Posterior vena cava (tissue), 2 donors: Measurements from ENCODE around the gene TMEM245. TPM values are rescaled to one million over a fixed set of nuclear protein-coding genes. Genes with fewer than 3 reads are reported as not detected.
"Not testable (repeated sequence)": the region's sequence is repeated elsewhere in the genome, so short reads cannot be mapped to it uniquely, and the experiment has no call there.

Source experiments
- DNase-seq: peaks from one replicate; pipeline ENCODE4 v3.0.0-alpha.2; 2020; ENCODE audit warnings: low spot score
- intact Hi-C, 2 donors: fragments of 100-400 bp; cut with DNase I; formaldehyde crosslinking; loops; one replicate each; pipeline versions ENCODE4 v1.14.1 to v1.14.2; 2022 to 2023
- total RNA-seq, 2 donors: library from RNA; stranded (reverse); fragmentation: NEBNext Ultra II Directional; extraction: Animal tissue kit (Norgen Biotek cat#: 25700); gene quantifications; one replicate each; pipeline ENCODE4 v1.2.1, GENCODE V29; 2021
- donor health status: DM: yes; HTN: yes; CAD: no.
- donor health status: DM: yes; HTN: yes; CAD: no.

TMEM245 gene
- total RNA-seq, 2 donors from 2014 or later = 44.9 to 52.3 TPM

DNA sequence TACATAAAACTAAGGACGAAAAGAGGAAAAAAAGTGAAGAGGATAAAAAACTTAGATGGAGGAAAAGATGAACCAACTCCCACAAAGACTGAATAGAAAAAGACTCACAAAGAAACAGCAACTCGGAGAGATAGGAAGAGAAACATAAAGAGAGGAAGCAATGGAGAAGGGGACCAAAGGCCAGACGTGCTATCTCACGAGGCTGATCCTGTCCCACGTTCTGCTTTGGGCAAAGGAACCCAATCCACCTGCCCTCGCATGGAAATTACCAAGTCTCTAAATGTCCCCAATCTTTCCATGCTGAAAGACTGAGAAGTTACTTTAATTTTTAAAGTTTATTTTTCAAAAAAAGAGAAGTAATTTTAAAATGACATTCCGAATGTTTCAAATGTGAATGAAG lies 36.6 kb downstream of the TMEM245 start:
- no peak for DNase-seq
- intact Hi-C loops = loop anchor here in 1 of 2 donors (2.0 kb wide), 1 partner anchor 78 kb away; no protein-coding TSS in a partner anchor

DNA sequence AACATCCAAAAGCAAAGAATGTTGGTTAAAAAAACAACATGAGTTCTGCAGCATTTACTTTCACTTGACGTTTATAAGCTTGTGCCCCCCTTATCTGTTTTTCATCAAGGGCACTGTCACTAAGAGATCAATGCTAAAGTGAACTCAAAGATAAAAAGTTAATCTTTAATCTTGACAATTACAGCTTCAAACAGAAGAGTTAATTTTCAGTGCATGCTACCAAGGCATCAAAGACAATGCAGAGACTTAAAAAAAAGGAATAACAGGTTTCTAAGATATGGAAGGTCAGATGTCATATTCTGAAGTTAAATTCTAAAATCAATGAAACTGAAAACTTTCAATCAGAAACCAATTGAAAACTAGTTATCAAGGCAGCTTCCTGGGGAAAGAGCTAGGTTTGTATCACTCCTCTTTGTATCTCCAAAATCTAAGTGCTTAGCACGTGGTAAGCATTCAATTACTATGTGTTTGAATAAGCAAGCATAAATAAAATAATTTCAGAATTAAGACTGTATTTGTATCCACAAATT lies 37.6 kb downstream of the TMEM245 start:
- no peak for DNase-seq
- intact Hi-C loops = loop anchor here in 1 of 2 donors (2.0 kb wide), 1 partner anchor 79 kb away; no protein-coding TSS in a partner anchor

DNA sequence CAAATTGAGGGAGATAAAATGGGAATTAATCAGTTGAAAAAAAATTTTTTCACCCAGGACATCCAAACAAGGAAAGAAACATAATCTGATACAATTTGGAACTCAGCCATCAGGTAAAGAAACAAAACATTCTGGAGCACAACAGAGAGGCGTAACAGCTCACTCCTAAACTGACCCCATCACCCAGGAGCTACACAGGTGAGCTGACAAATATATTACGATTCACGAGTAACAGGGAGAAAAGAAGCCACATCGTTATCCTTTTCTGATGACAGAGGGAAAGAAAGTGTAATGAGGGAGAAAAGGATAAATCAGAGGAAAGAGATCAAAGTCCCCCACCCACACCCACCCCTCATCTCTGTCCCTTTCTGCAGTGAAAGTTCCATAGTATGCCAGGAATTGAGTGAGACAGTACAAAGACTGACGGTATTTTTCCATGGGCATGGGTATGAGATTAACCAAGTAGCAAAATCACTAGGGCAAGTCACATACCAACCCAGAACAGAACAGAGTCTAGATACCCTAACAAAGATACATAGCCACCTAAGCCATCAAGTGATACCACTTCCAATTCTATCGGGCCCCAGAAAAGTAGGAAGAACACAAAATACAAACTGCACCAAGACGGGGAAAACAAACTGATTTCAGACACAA lies 45.4 kb downstream of the TMEM245 start:
- DNase-seq = no peak
- intact Hi-C loops = loop anchor here in 1 of 2 donors (10.0 kb wide), 1 partner anchor 1760 kb away; no protein-coding TSS in a partner anchor

DNA sequence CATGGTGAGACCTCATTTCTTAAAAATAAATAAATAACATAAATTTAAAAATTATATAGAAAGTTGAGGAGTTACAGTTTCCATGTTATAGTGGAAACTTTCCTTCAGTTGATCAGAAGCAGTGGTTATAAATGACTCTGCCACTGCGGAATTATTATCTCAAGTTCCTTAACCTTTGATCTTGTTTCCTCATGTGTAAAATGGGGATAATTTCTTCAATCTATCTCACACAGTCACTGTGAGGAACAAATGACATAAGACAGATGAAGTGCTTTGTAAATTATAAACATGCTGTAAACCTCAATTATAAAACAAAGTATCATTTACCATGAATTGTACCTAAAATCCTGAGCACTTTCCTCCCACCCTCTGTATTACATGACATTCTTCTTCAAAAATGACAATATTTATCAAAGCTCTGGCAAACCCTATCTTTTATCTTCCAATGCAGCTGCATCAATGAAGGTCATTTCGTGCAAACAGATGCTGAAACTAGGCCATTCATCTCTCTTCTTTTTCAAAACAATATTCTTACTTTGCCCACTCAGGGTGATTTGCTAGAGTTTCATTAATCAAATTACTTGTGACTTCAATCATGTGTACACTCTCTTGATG lies 46.8 kb downstream of the TMEM245 start:
- intact Hi-C loops = loop anchor here in 1 of 2 donors (10.0 kb wide), 1 partner anchor 1758 kb away; no protein-coding TSS in a partner anchor
- no peak for DNase-seq

DNA sequence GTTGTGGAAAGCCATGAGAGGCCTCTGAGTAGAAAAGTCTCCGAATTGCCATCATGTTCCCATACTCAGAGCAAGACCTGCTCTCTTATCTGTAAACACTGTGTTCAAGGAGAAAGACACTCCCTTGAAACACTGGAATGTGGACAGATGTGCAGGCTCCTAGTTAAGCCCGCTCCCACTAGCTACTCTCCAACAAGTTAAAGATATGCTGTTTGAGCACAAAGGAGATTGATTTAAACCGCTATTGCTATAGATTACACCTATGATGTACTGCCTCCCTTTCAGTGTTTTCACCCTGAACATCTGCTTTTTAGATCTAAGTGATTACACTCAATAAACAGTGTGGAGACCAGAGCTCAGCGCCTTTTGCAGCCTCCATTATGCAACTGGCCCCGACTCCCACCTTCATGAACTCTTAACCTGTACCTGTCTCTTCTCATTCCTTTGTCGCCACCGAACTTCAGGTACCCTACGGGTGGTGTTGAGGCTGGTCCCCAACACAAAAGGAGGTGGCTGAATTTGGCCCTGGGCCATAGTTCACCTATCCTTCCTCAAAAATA lies 47.5 kb downstream of the TMEM245 start:
- no peak for DNase-seq
- intact Hi-C loops = loop anchor here in 1 of 2 donors (10.0 kb wide), 1 partner anchor 1757 kb away; no protein-coding TSS in a partner anchor

DNA sequence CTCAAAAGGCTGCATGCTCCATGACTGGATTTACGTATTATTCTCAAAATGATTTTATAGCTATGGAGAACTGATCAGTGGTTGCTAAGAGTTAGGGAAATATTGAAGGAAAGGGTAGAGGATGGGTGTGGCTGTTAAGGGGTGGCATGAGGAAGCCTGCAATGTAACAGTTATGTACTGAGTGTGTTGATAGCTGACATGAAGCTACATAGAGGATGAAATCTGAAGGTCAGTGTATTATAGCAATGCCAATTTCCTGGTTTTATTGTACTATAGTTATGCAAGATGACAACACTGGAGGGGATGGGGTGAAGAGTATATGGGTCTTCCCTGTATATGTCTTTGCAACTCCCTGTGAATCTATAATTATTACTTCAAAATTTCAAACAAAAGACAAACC lies 51.0 kb downstream of the TMEM245 start:
- intact Hi-C loops = no loop called here
- DNase-seq = no peak

DNA sequence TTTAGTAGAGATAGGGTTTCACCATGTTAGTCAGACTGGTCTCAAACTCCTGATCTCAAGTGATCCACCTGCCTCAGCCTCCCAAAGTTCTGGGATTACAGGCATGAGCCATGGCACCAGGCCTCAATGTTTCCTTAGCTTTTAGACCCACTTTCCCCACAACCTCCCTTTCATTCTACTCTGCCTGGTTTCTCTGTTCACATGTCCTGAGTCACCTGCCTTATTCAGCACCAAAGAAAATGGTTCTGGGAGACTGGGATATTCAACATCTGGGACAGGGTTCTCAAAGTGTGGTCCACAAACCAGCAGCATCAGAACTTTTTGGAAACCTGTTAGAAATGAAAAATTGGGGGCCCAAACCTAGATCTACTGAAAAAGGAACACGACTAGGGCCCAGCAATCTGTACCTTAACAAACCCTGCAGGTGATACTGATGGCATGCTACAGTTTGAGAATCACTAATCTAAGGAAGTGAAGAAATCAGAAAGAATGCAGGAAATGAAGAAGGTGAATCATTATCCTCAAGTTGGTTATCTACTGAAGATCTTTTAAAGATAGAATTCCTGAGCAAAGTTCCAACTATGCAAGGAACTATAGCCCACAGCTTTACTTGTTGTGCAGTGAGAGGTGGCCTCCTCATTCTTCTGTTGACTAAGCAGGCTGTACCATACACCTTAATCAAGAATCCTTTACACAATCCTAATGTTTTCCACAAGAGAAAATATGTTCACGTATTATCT lies 54.6 kb downstream of the TMEM245 start:
- intact Hi-C loops = no loop called here
- no peak for DNase-seq

DNA sequence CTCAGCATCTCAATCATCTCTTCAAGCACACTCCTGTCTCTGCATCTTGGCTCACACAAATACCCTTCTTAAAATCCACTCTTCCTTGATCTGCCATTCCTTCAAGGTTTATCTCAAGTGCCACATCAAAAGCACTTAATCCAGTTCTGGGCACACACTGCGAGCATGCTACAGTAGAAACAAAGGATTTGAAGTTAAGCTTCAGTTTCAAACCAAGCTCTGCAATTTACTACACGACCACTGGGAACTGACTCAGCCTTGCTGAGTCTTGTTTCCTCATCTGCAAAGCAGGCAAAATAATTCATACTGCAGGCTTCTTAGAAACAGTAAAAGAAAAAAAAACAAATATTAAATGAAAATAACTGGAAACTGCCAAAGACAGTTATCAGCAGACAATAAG lies 56.0 kb downstream of the TMEM245 start:
- intact Hi-C loops = no loop called here

DNA sequence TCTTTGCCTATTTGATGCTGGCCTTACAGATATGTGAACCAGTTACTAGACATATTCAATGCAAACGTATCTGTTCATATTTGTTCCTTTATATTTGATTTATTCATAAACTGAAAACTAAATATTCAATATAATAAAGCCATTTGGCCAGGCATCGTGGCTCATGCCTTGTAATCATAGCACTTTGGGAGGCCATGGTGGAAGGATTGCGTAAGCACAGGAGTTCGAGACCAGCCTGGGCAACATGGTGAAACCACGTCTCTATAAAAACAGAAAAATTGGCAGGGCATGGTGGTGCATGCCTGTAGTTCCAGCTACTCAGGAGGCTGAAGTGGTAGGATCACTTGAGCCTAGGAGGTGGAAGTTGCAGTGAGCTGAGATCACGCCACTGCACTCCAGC lies 57.2 kb downstream of the TMEM245 start:
- intact Hi-C loops = no loop called here
- DNase-seq = no peak

More for the DNA sequence above, 56.0 kb downstream of the TMEM245 start:
- DNase-seq = no peak

DNA sequence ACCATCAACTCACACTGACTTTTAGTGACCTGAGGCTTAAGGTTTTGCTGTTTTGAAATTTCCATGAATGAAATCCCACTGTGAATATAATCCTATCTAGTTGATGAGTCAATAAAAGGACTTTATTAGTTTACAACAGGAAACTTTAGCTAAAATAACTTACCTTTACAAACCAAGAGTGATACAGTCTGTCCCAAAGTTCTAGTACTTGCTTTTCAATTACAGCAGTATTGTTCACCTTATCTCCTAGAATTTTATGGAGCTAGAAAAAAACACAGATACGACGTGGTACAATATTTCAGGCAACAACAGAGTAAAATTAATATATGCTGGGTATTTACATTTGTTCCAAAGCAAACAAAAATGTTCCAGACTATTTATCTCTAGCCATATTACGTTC lies 59.6 kb downstream of the TMEM245 start:
- DNase-seq = no peak
- intact Hi-C loops = no loop called here

DNA sequence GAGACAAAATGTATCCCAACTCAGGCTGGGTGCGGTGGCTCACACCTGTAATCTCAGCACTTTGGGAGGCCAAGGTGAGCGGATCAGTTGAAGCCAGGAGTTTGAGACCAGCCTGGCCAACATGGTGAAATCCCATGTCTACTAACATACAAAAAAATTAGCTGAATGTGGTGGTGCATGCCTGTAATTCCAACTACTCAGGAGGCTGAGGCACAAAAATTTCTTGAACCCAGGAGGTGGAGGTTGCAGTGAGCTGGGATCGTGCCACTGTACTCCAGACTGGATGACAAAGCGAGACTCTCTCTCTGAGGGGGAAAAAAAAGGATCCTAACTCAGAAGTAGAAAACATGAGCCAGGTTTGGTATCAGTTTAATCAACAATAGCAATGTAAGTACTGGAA lies 66.6 kb downstream of the TMEM245 start:
- not testable (repeated sequence) for DNase-seq

DNA sequence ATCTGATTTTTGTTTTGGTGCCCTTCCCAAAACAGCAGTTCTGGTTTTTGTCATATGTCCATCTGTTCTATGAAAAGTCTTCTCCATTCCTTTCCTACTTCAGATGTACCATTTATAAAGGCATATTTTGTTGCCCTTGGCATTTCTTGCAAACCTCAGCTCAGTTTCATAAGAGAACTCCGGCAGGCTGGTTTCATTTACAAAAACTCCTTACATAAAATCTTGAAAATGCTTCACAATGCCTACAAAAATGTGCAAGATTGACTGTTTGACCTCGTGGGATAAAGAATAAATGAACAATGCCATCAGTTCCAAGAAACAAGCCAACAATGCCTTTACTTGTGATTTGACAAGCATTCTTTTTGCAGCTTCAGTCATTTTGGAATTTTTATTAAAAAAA lies 67.3 kb downstream of the TMEM245 start:
- no peak for DNase-seq
- intact Hi-C loops = no loop called here

More for the DNA sequence above, 66.6 kb downstream of the TMEM245 start:
- intact Hi-C loops = not testable (repeated sequence)

DNA sequence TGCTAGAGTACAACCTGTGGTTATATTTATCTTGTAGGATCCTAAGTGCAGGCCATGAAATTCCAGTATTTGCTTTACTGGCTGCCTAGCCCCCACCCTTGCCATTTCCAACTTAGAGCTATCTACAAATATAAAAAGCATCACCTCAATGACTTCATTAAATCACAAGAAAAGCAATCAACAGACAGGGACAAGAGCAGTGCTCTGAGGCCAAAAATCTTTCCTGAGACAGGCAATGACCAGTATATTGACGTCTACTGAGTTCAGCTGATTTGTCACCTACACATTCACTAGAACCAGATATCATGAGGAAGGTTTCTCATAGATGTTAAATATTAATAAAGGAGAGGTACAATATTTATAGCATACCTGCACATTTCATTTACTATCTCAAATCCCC lies 68.0 kb downstream of the TMEM245 start:
- no peak for DNase-seq
- intact Hi-C loops = no loop called here

DNA sequence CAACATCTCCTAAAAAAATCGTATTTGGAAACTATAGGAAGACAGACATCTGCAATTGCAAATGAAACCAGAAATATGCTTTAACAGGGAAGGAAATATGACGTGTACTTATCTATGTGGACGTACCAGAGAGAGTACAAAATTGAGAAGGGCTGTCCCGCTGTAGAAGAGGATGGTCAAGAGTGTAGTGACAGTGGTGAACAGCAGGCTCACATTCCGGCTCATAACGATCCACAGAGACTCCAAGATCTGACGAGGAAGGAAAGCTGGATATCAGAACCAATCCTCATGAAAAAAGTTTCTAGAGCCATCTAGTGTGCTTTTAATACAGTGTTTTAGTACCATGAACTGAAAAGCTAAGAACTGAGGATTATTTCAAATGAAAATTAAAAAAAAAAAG lies 69.3 kb downstream of the TMEM245 start:
- intact Hi-C loops = no loop called here
- DNase-seq = no peak

DNA sequence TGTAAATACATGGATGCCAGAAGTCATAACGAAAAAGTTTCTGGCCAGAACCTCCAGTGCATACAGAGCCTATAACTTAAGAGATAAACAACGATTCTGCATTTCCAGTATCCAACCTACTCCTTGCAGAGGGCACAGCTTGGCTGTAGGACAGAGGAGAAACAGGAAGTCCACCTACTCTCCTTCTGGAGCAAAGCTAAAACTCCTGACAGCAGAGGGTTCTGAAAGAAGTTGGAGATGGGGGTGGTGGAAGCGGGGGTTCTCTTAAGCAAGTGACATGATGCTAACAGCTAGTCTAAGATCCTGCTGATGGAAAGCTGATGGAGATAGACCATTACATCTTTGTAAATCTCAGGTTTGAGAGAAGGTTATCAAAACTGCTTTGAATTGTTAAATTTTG lies 70.9 kb downstream of the TMEM245 start:
- DNase-seq = no peak
- intact Hi-C loops = no loop called here

DNA sequence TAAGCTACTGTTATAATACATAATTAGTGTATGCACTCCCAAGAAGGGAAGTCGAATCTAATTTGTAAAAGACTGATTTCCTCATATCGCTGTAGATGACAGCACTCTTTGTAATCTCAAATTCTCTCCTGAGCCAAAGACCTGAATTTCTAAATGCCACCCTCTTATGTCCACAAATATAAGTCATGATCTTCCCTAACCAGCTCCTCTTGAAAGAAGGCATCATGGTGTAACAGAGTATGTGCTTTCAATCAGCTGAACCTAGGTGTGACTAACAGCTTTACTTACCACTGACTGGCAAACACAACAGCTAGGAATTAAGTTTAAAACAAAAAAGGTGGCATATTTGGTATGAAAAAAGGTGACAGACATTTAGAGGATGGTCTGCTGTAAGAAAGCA lies 72.5 kb downstream of the TMEM245 start:
- intact Hi-C loops = no loop called here

DNA sequence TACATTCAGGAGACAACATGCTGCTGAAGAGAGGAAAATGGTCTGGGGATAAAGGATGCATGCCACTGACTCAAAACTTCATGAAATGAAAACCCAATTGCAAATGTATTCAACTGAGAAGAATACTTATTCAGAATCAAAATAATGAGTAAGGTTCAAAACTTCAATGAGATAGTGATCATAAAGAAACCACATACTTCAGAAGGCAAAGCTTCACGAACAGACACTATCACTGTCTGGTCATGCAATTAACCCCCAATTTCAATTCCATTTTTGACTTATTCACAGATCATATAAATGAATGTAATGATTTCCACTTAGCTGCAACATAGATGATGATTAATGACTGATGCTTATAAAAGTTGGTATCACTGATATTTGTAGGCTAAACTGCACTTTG lies 73.4 kb downstream of the TMEM245 start:
- intact Hi-C loops = no loop called here
- DNase-seq = no peak

More for the DNA sequence above, 72.5 kb downstream of the TMEM245 start:
- no peak for DNase-seq

DNA sequence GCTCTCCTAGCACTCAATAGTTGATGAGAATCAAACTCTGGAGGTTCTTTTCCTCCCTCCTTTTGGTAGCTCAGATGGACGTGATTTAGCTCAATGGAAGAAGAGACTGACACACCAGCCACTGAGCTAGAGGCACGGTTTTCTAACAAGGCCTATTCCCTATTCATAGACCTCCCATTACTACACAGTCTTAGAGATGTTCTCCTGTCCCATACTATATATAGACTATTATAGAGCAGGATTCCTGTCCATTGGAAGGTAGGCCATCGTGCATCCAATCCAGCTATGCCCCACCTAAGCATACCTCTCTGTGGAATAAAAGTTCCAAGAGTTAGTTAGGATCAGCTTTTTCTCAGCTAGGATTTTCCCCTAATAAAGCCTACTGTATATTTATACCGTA lies 76.2 kb downstream of the TMEM245 start:
- DNase-seq = no peak
- intact Hi-C loops = no loop called here

DNA sequence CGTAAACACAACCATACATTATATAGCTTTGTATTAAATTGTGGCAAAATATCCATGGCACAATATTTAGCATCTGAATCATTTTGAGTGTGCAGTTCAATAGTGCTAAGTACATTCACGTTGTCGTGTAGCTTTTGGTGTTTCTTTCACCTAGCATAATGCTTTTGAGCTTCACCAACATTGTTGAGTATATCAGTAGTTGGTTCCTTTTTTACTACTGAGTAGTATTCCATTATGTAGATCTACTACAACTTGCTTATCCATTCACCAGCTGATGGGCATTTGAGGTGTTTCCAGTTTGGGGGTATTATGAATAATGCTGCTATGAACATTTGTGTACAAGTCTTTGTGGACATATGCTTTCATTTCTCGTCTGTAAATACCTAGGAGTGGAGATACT lies 79.2 kb downstream of the TMEM245 start:
- intact Hi-C loops = no loop called here
- DNase-seq = no peak

DNA sequence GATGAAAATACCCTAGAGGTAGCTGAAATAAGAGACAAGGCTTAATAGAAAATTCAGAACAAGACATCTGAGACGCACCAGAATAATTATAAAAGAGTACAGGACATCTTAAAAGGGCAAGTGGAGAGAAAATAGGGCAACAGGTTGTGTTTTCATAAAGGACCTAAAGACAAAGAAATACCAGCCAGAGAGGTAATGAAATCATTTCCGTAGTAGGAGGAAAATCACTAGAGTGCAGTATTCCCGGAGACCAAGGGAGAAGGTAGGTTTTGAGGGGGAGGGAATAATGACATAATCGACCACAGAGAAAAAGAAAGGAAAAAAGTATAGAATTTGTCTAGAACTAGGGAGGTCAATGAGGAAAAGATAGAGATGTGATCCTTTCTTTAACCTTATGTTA lies 80.2 kb downstream of the TMEM245 start:
- intact Hi-C loops = no loop called here
- DNase-seq = no peak
